Measurements from ENCODE around the gene IP6K2.

IP6K2 gene

GRCh38 chr3:48688032-48688736 is 28.8 kb downstream of the IP6K2 start:
- no peak for DNase-seq

- DNase-seq: no peak
Observed at GRCh38 chr3:48687220-48687678, 29.8 kb downstream of the IP6K2 start.

- no peak for DNase-seq
Observed at GRCh38 chr3:48686538-48687219, 30.3 kb downstream of the IP6K2 start.

- peak; percentile 60 for DNase-seq
Observed at GRCh38 chr3:48685603-48686511, 31.2 kb downstream of the IP6K2 start, which contains the start of gene NCKIPSD. TSS of gene NCKIPSD (minus strand) at chr3:48685915. CDS start at chr3:48685807, 108 bp downstream.

GRCh38 chr3:48685293-48685602 is 31.8 kb downstream of the IP6K2 start:
- DNase-seq: no peak

GRCh38 chr3:48684480-48685143 is 32.4 kb downstream of the IP6K2 start:
- no peak for DNase-seq

- DNase-seq: no peak
Observed at GRCh38 chr3:48684054-48684349, 33.0 kb downstream of the IP6K2 start.

GRCh38 chr3:48682786-48683185 is 34.2 kb downstream of the IP6K2 start:
- no peak for DNase-seq

- no peak for DNase-seq
Observed at GRCh38 chr3:48681974-48682610, 34.9 kb downstream of the IP6K2 start.

GRCh38 chr3:48681541-48681880 is 35.5 kb downstream of the IP6K2 start:
- no peak for DNase-seq

GRCh38 chr3:48680811-48681540 is 36.0 kb downstream of the IP6K2 start:
- no peak for DNase-seq

GRCh38 chr3:48679411-48680391 is 37.3 kb downstream of the IP6K2 start:
- no peak for DNase-seq

- no peak for DNase-seq
Observed at GRCh38 chr3:48678566-48679380, 38.2 kb downstream of the IP6K2 start.

- DNase-seq: peak; percentile 57
Observed at GRCh38 chr3:48678056-48678455, 39.0 kb downstream of the IP6K2 start.

GRCh38 chr3:48674505-48674904 is 42.5 kb downstream of the IP6K2 start:
- DNase-seq: no peak

- no peak for DNase-seq
Observed at GRCh38 chr3:48672522-48672921, 44.5 kb downstream of the IP6K2 start.

GRCh38 chr3:48664929-48665328 is 52.1 kb downstream of the IP6K2 start:
- no peak for DNase-seq

- no peak for DNase-seq
Observed at GRCh38 chr3:48664313-48664644, 52.7 kb downstream of the IP6K2 start.

GRCh38 chr3:48663489-48664312 is 53.3 kb downstream of the IP6K2 start:
- DNase-seq: peak; percentile 99

Data from NCI-H226 (cell line).